Subcutaneous adipose tissue (tissue), 4 donors: ENCODE data around the gene CDHR3. TPM values are rescaled to one million over a fixed set of nuclear protein-coding genes. Genes with fewer than 3 reads are reported as not detected.

Experiments used
- total RNA-seq, 4 donors: library from RNA; depleted of rRNA; stranded (reverse); fragments of >200 nt; gene quantifications; one replicate each; pipeline ENCODE4 v1.1.0, GENCODE V29; 2016
- TF ChIP-seq, protein P1 (sequence below): fragments of 450-650 bp; IDR thresholded peaks from one replicate; pipeline ENCODE4 v1.5.1; 2016; ENCODE audit warnings: low read depth, mild to moderate bottlenecking, control low read depth, antibody characterized with exemption, moderate library complexity

Gene CDHR3
- total RNA-seq, 4 donors from 2014 or later, result 6.2 to 33.8 (median 12.0) TPM

DNA sequence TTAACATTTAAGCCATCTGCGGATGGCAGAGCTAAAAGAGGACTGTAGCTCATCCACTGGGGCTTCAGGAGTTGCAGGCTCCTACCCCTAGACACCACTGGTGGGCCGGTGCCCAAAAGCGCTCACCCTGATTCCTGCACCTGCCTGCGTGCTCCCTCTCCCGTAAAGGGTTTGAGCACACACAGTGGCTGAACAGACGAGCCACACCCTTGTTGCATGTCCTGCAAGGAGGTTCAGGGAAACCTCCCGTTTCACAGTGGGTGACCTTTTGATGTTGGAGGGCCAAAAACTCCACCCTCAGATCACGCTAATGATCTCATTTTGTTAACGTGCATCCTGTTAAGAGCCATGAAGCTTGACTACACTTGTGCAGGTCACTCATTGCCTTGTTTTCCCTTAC is 111.2 kb downstream of the CDHR3 start:
- TF ChIP-seq, protein P1, sequence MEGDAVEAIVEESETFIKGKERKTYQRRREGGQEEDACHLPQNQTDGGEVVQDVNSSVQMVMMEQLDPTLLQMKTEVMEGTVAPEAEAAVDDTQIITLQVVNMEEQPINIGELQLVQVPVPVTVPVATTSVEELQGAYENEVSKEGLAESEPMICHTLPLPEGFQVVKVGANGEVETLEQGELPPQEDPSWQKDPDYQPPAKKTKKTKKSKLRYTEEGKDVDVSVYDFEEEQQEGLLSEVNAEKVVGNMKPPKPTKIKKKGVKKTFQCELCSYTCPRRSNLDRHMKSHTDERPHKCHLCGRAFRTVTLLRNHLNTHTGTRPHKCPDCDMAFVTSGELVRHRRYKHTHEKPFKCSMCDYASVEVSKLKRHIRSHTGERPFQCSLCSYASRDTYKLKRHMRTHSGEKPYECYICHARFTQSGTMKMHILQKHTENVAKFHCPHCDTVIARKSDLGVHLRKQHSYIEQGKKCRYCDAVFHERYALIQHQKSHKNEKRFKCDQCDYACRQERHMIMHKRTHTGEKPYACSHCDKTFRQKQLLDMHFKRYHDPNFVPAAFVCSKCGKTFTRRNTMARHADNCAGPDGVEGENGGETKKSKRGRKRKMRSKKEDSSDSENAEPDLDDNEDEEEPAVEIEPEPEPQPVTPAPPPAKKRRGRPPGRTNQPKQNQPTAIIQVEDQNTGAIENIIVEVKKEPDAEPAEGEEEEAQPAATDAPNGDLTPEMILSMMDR, result no peak

DNA sequence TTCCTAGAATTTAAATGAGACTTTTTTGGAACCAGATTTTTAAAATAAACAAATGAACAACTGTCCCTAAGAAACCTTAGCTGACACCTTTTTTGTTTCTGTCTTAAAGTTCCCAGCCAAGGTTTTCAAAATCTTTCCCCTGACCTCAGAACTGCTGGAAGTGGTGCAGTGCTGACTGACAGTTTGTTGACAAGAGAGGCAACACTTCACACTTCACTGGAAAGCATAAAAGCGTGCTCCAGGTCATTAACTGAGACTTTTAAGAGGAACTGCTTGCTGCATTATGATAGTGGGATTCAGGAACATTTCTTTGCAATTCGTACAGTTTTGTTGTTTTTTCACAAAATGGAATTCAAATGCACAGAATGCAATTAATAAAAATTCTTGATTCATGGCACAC is 112.9 kb downstream of the CDHR3 start:
- TF ChIP-seq, protein P1, result no peak

DNA sequence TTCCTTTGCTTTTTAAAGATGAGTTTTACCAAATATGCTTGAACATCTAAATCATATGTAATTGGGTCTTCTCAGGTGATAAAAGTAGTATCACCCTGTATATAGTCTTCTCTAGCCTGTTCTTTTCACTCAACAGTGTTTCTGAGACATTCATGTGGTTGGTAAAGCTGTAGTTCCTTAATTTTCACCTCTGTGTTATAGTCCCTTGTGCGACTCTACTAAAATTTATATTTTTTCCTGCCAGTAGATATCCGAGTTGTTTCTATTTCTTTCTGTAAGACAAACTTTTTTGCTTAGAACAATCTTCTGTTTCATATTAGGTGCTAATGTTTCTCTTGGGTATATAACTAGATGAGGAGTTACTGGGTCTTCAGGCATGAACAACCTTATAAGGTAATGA is 113.5 kb downstream of the CDHR3 start:
- TF ChIP-seq, protein P1, result no peak

DNA sequence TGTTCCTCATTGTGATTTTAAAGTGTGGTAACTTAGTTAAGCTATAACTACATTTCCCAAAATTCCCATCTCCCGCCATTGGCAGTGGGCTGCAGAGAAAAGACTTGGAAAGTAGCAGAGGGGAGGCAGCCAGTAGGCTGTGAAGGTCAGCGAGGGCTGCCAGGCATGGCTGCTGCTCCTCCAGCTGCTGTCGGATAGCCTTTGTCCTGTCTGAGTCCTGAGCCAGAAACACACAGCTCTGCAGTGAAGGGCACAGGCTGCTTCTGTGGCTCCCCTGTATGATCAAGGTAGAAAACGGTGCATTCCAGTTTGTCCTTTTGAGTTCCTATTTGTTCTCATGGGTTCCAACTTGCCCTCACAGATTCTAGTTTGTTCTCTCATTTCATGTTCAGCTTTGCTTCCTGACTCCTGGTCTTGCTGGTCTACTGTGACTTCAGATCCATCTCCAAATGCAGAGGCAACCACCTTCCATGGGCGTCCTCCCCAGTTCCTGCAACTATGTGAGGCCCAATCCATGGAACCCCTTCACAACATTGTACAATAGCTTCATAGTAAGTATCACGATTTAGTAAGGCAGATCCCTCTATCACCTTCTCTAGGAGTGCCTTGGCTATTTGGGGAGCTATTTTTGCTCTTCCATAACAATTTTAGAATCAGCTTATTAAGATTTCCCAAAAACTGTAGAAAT is 117.4 kb downstream of the CDHR3 start:
- TF ChIP-seq, protein P1, result no peak

DNA sequence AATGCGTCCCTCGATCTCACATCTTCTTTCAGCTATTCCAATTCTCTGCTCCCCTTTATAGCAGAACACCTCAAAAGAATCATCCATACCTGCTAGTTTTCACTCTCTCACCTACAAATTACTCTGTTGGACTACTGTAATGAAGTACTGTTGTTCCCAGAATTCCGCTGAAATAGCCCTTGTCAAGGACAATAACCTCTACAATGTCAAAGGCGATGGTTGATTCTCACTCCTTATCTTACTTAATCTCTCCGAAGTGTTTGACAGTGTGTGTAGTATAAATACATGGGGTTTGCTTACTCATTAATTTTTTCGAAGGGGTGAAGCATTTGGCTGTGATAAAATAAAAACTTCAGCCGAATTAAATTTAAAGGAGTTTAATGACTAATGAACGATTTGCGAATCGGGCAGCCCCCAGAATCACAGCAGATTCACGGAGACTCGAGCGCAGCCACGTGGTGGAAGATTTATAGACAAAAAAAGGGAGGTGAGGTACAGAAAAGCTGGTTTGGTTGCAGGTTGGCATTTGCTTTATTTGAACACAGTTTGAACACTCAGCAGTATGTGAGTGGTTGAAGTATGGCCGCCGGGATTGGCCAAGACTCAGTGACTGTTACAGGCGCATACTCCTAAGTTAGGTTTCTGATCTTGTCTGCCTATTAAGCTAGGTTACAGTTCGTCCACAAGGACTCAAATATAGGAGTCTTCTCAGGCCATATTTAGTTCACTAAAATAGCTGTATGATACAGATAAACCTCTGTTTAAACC is 119.2 kb downstream of the CDHR3 start:
- TF ChIP-seq, protein P1, result no peak

Other genes starting within 250 kb of the CDHR3 start
- 10 to 100 TPM; 11.5 to 29.2 (median 13.3) TPM for gene ATXN7L1, start 86.7 kb upstream of the CDHR3 start, total RNA-seq
- gene SYPL1, start 149.0 kb downstream of the CDHR3 start, total RNA-seq, result 100 to 1,000 TPM in 1 of 4 donors, 10 to 100 TPM in 3; 85.2 to 136 (median 92.4) TPM